Measurements from ENCODE around the gene ENO2.

Gene ENO2

GRCh38 chr12:6950401-6950801 lies 36.0 kb downstream of the ENO2 start:
- Histone ChIP-seq H3K9ac (ENCODE audit: low read depth, low read length, poor library complexity, severe bottlenecking) (peak overlapping the region; percentile 97), H3K27me3 (ENCODE audit: insufficient read depth, low read length, poor library complexity, severe bottlenecking) (no peaks in the 10 kb centered on the region), H3K79me2 (ENCODE audit: insufficient read depth, low read length) (peaks cover 72% of the 10 kb centered on the region), H3K4me1 (ENCODE audit: insufficient read depth, low read length, poor library complexity, severe bottlenecking) (peaks cover 56% of the 10 kb centered on the region), H3K9me3 (ENCODE audit: insufficient read depth, low read depth, low read length) (no peaks in the 10 kb centered on the region), H2AFZ (ENCODE audit: low read length) (no peak overlapping the region), H3K4me2 (ENCODE audit: low read depth, low read length, poor library complexity, severe bottlenecking) (peak overlapping the region; percentile 97), H3K4me3 (ENCODE audit: low read length, poor library complexity, severe bottlenecking) (peak overlapping the region; percentile 91), H4K20me1 (ENCODE audit: insufficient read depth, low read length, poor library complexity, severe bottlenecking) (peaks cover under 1% of the 10 kb centered on the region), H3F3A (ENCODE audit: low read depth) (no peaks in the 10 kb centered on the region), H3K36me3 (ENCODE audit: insufficient read depth, low read length) (no peaks in the 10 kb centered on the region), H3K9me2 (replicated peaks; ENCODE audit: low read depth, low read length) (no peaks in the 10 kb centered on the region)
- TF ChIP-seq EZH2phosphoT487 (IDR thresholded peaks at IDR 0.05; ENCODE audit: borderline replicate concordance): no peak
- TF ChIP-seq, protein P1, sequence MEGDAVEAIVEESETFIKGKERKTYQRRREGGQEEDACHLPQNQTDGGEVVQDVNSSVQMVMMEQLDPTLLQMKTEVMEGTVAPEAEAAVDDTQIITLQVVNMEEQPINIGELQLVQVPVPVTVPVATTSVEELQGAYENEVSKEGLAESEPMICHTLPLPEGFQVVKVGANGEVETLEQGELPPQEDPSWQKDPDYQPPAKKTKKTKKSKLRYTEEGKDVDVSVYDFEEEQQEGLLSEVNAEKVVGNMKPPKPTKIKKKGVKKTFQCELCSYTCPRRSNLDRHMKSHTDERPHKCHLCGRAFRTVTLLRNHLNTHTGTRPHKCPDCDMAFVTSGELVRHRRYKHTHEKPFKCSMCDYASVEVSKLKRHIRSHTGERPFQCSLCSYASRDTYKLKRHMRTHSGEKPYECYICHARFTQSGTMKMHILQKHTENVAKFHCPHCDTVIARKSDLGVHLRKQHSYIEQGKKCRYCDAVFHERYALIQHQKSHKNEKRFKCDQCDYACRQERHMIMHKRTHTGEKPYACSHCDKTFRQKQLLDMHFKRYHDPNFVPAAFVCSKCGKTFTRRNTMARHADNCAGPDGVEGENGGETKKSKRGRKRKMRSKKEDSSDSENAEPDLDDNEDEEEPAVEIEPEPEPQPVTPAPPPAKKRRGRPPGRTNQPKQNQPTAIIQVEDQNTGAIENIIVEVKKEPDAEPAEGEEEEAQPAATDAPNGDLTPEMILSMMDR (conservative IDR thresholded peaks at IDR 0.05; ENCODE audit: low read length): peak; percentile 74

GRCh38 chr12:6950811-6951540 lies 36.6 kb downstream of the ENO2 start, which contains the start of gene PTPN6:
Gene PTPN6 (plus strand): TSS chr12:6951356. CDS start chr12:6951513, 157 bp downstream.
- peak within 1 kb of the TSS; percentile 91 for H3K4me3 ChIP-seq (ENCODE audit: low read length, poor library complexity, severe bottlenecking)
- peak within 1 kb of the TSS; percentile 97 for H3K4me2 ChIP-seq (ENCODE audit: low read depth, low read length, poor library complexity, severe bottlenecking)

GRCh38 chr12:6951551-6952120 lies 37.3 kb downstream of the ENO2 start:
- peaks cover 57% of the 10 kb centered on the region for H3K4me1 ChIP-seq (ENCODE audit: insufficient read depth, low read length, poor library complexity, severe bottlenecking)
- H3K4me2 ChIP-seq (ENCODE audit: low read depth, low read length, poor library complexity, severe bottlenecking): peak overlapping the region; percentile 97
- no peaks in the 10 kb centered on the region for H4K20me1 ChIP-seq (ENCODE audit: insufficient read depth, low read length, poor library complexity, severe bottlenecking)
- no peaks in the 10 kb centered on the region for H3K9me3 ChIP-seq (ENCODE audit: insufficient read depth, low read depth, low read length)
- peaks cover 72% of the 10 kb centered on the region for H3K79me2 ChIP-seq (ENCODE audit: insufficient read depth, low read length)
- H3K9me2 ChIP-seq (replicated peaks; ENCODE audit: low read depth, low read length): no peaks in the 10 kb centered on the region
- no peaks in the 10 kb centered on the region for H3K27me3 ChIP-seq (ENCODE audit: insufficient read depth, low read length, poor library complexity, severe bottlenecking)
- peak overlapping the region; percentile 17; the same call in 1 of the 2 replicates for H2AFZ ChIP-seq (ENCODE audit: low read length)
- peak overlapping the region; percentile 91 for H3K4me3 ChIP-seq (ENCODE audit: low read length, poor library complexity, severe bottlenecking)
- H3F3A ChIP-seq (ENCODE audit: low read depth): no peaks in the 10 kb centered on the region
- H3K9ac ChIP-seq (ENCODE audit: low read depth, low read length, poor library complexity, severe bottlenecking): peak overlapping the region; percentile 97
- TF ChIP-seq, protein P1 (conservative IDR thresholded peaks at IDR 0.05; ENCODE audit: low read length): no peak
- TF ChIP-seq EZH2phosphoT487 (IDR thresholded peaks at IDR 0.05; ENCODE audit: borderline replicate concordance): no peak
- no peaks in the 10 kb centered on the region for H3K36me3 ChIP-seq (ENCODE audit: insufficient read depth, low read length)

More at GRCh38 chr12:6950811-6951540, 36.6 kb downstream of the ENO2 start, which contains the start of gene PTPN6:
- Histone ChIP-seq H3K27me3 (ENCODE audit: insufficient read depth, low read length, poor library complexity, severe bottlenecking) (no peaks in the 10 kb centered on the region), H2AFZ (ENCODE audit: low read length) (peak within 1 kb of the TSS; percentile 17; the same call in 1 of the 2 replicates), H3K9me3 (ENCODE audit: insufficient read depth, low read depth, low read length) (no peaks in the 10 kb centered on the region), H3K4me1 (ENCODE audit: insufficient read depth, low read length, poor library complexity, severe bottlenecking) (peaks cover 56% of the 10 kb centered on the region), H3K9ac (ENCODE audit: low read depth, low read length, poor library complexity, severe bottlenecking) (peak within 1 kb of the TSS; percentile 97), H3K36me3 (ENCODE audit: insufficient read depth, low read length) (no peaks in the 10 kb centered on the region), H4K20me1 (ENCODE audit: insufficient read depth, low read length, poor library complexity, severe bottlenecking) (no peaks in the 10 kb centered on the region), H3K9me2 (replicated peaks; ENCODE audit: low read depth, low read length) (no peaks in the 10 kb centered on the region), H3F3A (ENCODE audit: low read depth) (no peaks in the 10 kb centered on the region), H3K79me2 (ENCODE audit: insufficient read depth, low read length) (peaks cover 72% of the 10 kb centered on the region)
- TF ChIP-seq EZH2phosphoT487 (IDR thresholded peaks at IDR 0.05; ENCODE audit: borderline replicate concordance): no peak
- TF ChIP-seq, protein P1 (conservative IDR thresholded peaks at IDR 0.05; ENCODE audit: low read length): no peak
